HepG2 (cell line): Measurements from ENCODE around the gene CABLES2. TPM values are rescaled to one million over a fixed set of nuclear protein-coding genes. Genes with fewer than 3 reads are reported as not detected.

Experiments
- KDM4B ChIP-seq: sonication (generic); formaldehyde crosslinking; IDR thresholded peaks from 2 replicates; pipeline ENCODE4 v1.4.0; 2020; ENCODE audit warnings: missing genetic modification reagents
- MED8 ChIP-seq: sonication (generic); formaldehyde crosslinking; IDR thresholded peaks from 2 replicates; pipeline ENCODE4 v1.8.1; 2023; ENCODE audit warnings: mild to moderate bottlenecking, missing genetic modification reagents; ENCODE audit not compliant: insufficient replicate concordance
- MIXL1 ChIP-seq: IDR thresholded peaks from 2 replicates; pipeline ENCODE4 v1.6.1; 2016
- MYC ChIP-seq: sonication (generic); formaldehyde crosslinking; IDR thresholded peaks from 2 replicates; pipeline ENCODE4 v1.9.0; 2021; ENCODE audit warnings: missing genetic modification reagents, borderline replicate concordance
- NFYB ChIP-seq: sonication (generic); formaldehyde crosslinking; IDR thresholded peaks from 2 replicates; pipeline ENCODE4 v1.4.0; 2020; ENCODE audit warnings: missing genetic modification reagents
- NR2C2 ChIP-seq: sonication (generic); formaldehyde crosslinking; IDR thresholded peaks from 2 replicates; pipeline ENCODE4 v1.4.0; 2020; ENCODE audit warnings: missing genetic modification reagents, mild to moderate bottlenecking, moderate library complexity, borderline replicate concordance
- NR2F6 ChIP-seq, 2 experiments: IDR thresholded peaks; 2 replicates each; pipeline ENCODE4 v1.6.1; 2016; ENCODE audit warnings: antibody characterized with exemption in 1 of 2, mild to moderate bottlenecking in 1 of 2
- PPARG ChIP-seq: conservative IDR thresholded peaks from 2 replicates; pipeline ENCODE4 v1.6.1; 2016; ENCODE audit warnings: missing biosample characterization, missing genetic modification reagents
- RNF2 ChIP-seq: fragments of 450-650 bp; conservative IDR thresholded peaks from 2 replicates; pipeline ENCODE4 v1.6.1; 2016; ENCODE audit warnings: low read depth
- SNRNP70 ChIP-seq: fragments of 200-400 bp; formaldehyde crosslinking; IDR thresholded peaks from 2 replicates; pipeline ENCODE4 v1.6.1; 2017; ENCODE audit warnings: mild to moderate bottlenecking, low read depth, low read length, moderate library complexity
- SOX6 ChIP-seq, 2 experiments: fragments of 450-650 bp in 1 of 2; sonication (generic) in 1 of 2; formaldehyde crosslinking in 1 of 2; IDR thresholded peaks; 2 replicates each; pipeline versions ENCODE4 v1.4.0 to v1.6.1; 2017 to 2020; ENCODE audit warnings: antibody characterized with exemption in 1 of 2, mild to moderate bottlenecking in 1 of 2, missing genetic modification reagents in 1 of 2
- THYN1 ChIP-seq: sonication (generic); formaldehyde crosslinking; IDR thresholded peaks from 2 replicates; pipeline ENCODE4 v1.8.1; 2023; ENCODE audit warnings: low read depth, mild to moderate bottlenecking, moderate library complexity, missing genetic modification reagents, borderline replicate concordance
- ZBTB7A ChIP-seq: sonication (generic); formaldehyde crosslinking; IDR thresholded peaks from 2 replicates; pipeline ENCODE4 v1.8.0; 2022; ENCODE audit warnings: mild to moderate bottlenecking, missing genetic modification reagents
- ZC3H4 ChIP-seq: sonication (generic); formaldehyde crosslinking; IDR thresholded peaks from 2 replicates; pipeline ENCODE4 v1.4.0; 2020; ENCODE audit warnings: missing genetic modification reagents, borderline replicate concordance
- ZFP36 ChIP-seq: fragments of 150-350 bp; IDR thresholded peaks from 2 replicates; pipeline ENCODE4 v1.6.1; 2018; ENCODE audit warnings: borderline replicate concordance, low read length, low read depth; ENCODE audit not compliant: partially characterized antibody
- ZFP62 ChIP-seq: sonication (generic); formaldehyde crosslinking; IDR thresholded peaks from 2 replicates; pipeline ENCODE4 v1.4.0; 2020; ENCODE audit warnings: missing genetic modification reagents
- ZNF446 ChIP-seq: sonication (generic); formaldehyde crosslinking; IDR thresholded peaks from 2 replicates; pipeline ENCODE4 v1.5.0; 2020; ENCODE audit warnings: mild to moderate bottlenecking, missing genetic modification reagents
- ZSCAN30 ChIP-seq: sonication (generic); formaldehyde crosslinking; IDR thresholded peaks from 2 replicates; pipeline ENCODE4 v1.5.0; 2020; ENCODE audit warnings: mild to moderate bottlenecking, missing genetic modification reagents
- polyA plus RNA-seq, 8 experiments: library from polyadenylated mRNA; depleted of rRNA in 3 of 8; stranded (reverse) in 7 of 8; unstranded in 1 of 8; fragments of >200 nt; fragmentation: Illumina TruSeq in 4 of 8; extraction: Trizol in 4 of 8; gene quantifications; 2 replicates each; pipeline versions ENCODE4 v1.2.1 to v1.2.3, GENCODE V29; 2011 to 2016; ENCODE audit warnings: low read depth in 4 of 8, missing spikeins in 1 of 8, mixed read lengths in 1 of 8; ENCODE audit not compliant: insufficient read depth in 1 of 8
- total RNA-seq, 5 experiments: library from RNA; depleted of rRNA; stranded (reverse); fragments of >200 nt; fragmentation: Illumina TruSeq; extraction: Trizol; gene quantifications; 2 replicates each; pipeline ENCODE4 v1.2.3, GENCODE V29; 2016; ENCODE audit warnings: low read depth in 1 of 5
- TF ChIP-seq, protein P1 (sequence below): sonication (generic); formaldehyde crosslinking; IDR thresholded peaks from 2 replicates; pipeline ENCODE4 v1.4.0; 2020; ENCODE audit warnings: missing genetic modification reagents
- TF ChIP-seq, protein P2 (sequence below): conservative IDR thresholded peaks from 2 replicates; pipeline ENCODE4 v1.6.1; 2018; ENCODE audit warnings: missing genetic modification reagents
- TF ChIP-seq, protein P3 (sequence below): sonication (generic); formaldehyde crosslinking; IDR thresholded peaks from 2 replicates; pipeline ENCODE4 v1.4.0; 2020; ENCODE audit warnings: missing genetic modification reagents, borderline replicate concordance

CABLES2 gene
- total and polyA plus RNA-seq, 2 of the 13 experiments (the other 11 are each of a cell fraction or from before 2014, with no cell fraction given) = 5.2 to 9.7 TPM

DNA sequence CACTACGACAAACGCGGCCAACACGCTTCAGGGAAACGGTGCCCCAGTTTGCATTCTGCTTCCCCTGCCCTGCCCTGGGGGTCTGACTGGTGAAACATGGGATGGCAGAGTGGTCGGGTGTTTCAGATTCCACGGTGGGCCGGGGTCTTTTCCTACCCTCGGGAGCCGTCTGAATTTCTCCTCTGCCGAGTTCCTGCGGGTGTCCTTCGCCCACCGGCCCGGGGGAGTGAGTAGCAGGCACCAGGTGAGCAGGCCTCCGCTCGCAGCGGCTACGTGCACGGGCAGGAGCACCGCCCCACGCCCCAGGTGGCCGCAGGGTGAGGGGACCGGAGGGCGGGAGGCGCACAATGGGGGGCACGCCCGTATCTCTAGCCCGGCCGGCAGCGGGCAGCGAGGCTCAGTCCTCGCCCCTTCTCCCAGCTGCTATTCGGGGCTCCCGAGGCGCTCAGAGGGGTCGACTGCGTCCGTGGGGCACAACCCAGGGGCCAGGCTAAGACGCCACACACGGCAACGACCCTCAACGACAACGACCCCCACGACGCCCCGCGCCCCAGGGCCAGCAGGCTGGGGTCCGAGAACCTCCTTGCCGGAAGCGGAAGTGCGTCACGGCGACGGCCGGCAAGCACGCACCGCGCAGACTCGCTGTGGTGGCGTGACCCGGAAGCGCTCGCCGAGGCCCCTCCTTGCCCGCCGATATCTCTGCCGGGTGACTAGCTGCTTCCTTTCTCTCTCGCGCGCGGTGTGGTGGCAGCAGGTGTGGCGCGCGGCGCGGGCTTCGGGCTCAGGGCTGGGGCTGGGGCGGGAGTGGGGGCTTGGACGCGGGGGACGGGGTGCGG is 20.5 kb downstream of the CABLES2 start, which contains the start of gene RPS21 (continued):
- TF ChIP-seq SNRNP70 (no peak), NFYB (CRISPR knock-in tag) (peak; percentile 66), KDM4B (CRISPR knock-in tag) (peak; percentile 94), ZFP62 (CRISPR knock-in tag) (no peak), RNF2 (no peak), THYN1 (CRISPR knock-in tag) (no peak), MED8 (peak; percentile 96), ZBTB7A (CRISPR knock-in tag) (peak; percentile 99), ZSCAN30 (CRISPR knock-in tag) (no peak; the same call in 1 of the 2 replicates), ZNF446 (peak; percentile 62; the same call in 1 of the 2 replicates), MYC (peak; percentile 97), SOX6 (IDR thresholded peaks at IDR 0.05) (no peak), SOX6 (CRISPR knock-in tag; IDR thresholded peaks at IDR 0.05) (peak; percentile 76), PPARG (CRISPR knock-in tag) (no peak; the same call in 1 of the 2 replicates), ZC3H4 (CRISPR knock-in tag) (no peak; the same call in 1 of the 2 replicates), NR2C2 (peak; percentile 100), ZFP36 (no peak), MIXL1 (CRISPR knock-in tag) (peak; percentile 92), NR2F6 (IDR thresholded peaks at IDR 0.05) (no peak), NR2F6 (CRISPR knock-in tag; IDR thresholded peaks at IDR 0.05) (peak; percentile 72)
- TF ChIP-seq, protein P1, sequence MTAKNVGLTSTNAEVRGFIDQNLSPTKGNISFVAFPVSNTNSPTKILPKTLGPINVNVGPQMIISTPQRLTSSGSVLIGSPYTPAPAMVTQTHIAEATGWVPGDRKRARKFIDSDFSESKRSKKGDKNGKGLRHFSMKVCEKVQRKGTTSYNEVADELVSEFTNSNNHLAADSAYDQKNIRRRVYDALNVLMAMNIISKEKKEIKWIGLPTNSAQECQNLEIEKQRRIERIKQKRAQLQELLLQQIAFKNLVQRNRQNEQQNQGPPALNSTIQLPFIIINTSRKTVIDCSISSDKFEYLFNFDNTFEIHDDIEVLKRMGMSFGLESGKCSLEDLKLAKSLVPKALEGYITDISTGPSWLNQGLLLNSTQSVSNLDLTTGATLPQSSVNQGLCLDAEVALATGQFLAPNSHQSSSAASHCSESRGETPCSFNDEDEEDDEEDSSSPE (CRISPR knock-in tag) = peak; percentile 88
- TF ChIP-seq, protein P2, sequence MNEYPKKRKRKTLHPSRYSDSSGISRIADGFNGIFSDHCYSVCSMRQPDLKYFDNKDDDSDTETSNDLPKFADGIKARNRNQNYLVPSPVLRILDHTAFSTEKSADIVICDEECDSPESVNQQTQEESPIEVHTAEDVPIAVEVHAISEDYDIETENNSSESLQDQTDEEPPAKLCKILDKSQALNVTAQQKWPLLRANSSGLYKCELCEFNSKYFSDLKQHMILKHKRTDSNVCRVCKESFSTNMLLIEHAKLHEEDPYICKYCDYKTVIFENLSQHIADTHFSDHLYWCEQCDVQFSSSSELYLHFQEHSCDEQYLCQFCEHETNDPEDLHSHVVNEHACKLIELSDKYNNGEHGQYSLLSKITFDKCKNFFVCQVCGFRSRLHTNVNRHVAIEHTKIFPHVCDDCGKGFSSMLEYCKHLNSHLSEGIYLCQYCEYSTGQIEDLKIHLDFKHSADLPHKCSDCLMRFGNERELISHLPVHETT (CRISPR knock-in tag) = peak; percentile 93; the same call in 1 of the 2 replicates
- TF ChIP-seq, protein P3, sequence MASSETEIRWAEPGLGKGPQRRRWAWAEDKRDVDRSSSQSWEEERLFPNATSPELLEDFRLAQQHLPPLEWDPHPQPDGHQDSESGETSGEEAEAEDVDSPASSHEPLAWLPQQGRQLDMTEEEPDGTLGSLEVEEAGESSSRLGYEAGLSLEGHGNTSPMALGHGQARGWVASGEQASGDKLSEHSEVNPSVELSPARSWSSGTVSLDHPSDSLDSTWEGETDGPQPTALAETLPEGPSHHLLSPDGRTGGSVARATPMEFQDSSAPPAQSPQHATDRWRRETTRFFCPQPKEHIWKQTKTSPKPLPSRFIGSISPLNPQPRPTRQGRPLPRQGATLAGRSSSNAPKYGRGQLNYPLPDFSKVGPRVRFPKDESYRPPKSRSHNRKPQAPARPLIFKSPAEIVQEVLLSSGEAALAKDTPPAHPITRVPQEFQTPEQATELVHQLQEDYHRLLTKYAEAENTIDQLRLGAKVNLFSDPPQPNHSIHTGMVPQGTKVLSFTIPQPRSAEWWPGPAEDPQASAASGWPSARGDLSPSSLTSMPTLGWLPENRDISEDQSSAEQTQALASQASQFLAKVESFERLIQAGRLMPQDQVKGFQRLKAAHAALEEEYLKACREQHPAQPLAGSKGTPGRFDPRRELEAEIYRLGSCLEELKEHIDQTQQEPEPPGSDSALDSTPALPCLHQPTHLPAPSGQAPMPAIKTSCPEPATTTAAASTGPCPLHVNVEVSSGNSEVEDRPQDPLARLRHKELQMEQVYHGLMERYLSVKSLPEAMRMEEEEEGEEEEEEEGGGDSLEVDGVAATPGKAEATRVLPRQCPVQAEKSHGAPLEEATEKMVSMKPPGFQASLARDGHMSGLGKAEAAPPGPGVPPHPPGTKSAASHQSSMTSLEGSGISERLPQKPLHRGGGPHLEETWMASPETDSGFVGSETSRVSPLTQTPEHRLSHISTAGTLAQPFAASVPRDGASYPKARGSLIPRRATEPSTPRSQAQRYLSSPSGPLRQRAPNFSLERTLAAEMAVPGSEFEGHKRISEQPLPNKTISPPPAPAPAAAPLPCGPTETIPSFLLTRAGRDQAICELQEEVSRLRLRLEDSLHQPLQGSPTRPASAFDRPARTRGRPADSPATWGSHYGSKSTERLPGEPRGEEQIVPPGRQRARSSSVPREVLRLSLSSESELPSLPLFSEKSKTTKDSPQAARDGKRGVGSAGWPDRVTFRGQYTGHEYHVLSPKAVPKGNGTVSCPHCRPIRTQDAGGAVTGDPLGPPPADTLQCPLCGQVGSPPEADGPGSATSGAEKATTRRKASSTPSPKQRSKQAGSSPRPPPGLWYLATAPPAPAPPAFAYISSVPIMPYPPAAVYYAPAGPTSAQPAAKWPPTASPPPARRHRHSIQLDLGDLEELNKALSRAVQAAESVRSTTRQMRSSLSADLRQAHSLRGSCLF (CRISPR knock-in tag) = no peak; the same call in 1 of the 2 replicates
